ENCODE measurements around the gene PSMB9.
"Not testable (repeated sequence)": the region's sequence is repeated elsewhere in the genome, so short reads cannot be mapped to it uniquely, and the experiment has no call there.

PSMB9 gene

GRCh38 chr6:32853541-32854375 lies at the start of gene PSMB9, which contains the start of gene TAP1:
TSS of gene PSMB9 (plus strand) at chr6:32854192. CDS start at chr6:32854230, 38 bp downstream.
TSS of gene TAP1 (minus strand) at chr6:32853704. CDS start at chr6:32853636, 68 bp downstream.
- FAIRE-seq = no peak

DNA sequence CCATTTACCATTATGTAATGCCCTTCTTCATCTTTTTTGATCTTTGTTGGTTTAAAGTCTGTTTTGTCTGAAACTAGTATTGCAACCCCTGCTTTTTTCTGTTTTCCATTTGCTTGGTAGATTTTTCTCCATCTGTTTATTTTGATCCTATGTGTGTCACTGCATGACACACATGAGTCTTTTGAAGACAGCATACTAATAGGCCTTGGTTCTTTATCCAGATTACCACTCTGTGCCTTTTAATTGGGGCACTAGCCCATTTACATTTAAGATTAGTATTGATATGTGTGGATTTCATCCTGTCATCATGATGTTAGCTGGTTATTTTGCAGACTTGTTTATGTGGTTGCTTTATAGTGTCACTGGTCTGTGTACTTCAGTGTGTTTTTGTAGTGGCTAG lies 48.6 kb upstream of the PSMB9 start:
- not testable (repeated sequence) for FAIRE-seq

GRCh38 chr6:32807020-32807580 lies 46.9 kb upstream of the PSMB9 start:
- no peak for FAIRE-seq

- no peak for FAIRE-seq
Observed at GRCh38 chr6:32809171-32809570, 44.8 kb upstream of the PSMB9 start.

GRCh38 chr6:32814145-32814544 lies 39.8 kb upstream of the PSMB9 start:
- FAIRE-seq = no peak

DNA sequence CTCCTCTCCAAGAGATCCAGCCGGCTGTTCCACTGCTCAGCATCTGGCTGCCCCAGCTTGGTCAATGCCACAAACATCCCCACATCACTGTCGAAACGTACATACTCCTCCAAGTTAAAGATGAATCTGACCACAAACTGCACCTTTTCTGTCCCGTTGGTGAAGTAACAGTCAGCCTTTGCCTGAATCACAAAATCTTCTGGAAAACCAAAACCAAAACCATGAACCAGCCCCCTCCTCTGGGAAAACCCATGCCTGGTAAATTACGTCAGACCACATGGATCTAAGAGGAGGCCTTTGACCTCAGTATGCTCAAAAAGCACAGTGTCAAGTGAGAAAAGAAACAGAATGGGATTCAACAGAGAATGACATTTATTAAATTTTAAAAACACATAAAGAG lies 38.9 kb upstream of the PSMB9 start:
- no peak for FAIRE-seq

GRCh38 chr6:32815996-32816395 lies 38.0 kb upstream of the PSMB9 start:
- FAIRE-seq = no peak

DNA sequence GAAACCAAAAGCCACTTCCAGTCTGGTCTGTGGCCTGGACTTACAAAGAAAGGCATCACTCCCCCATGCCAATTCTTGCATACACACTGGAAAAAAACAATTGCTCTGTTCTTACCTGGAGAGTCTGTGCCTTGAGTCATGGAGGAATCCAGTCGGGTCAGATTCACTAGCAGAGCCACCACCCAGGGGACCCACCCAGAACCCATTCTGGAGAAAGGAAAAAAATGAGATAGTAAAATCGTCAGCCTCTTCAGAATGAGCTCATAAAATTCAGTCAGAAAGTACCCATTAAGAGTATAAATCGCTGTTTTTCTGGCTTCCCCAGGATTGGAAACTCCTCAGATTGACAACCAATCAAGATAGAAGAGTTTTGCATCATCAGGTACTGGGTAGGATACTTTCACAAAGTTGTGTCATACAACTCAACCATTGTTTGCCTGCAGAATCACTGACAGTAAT lies 37.2 kb upstream of the PSMB9 start, which contains the start of gene HLA-DOB:
TSS of gene HLA-DOB (minus strand) at position 257 of the 459 bp plus-strand sequence. CDS start at position 206, 51 bp downstream.
- no peak for FAIRE-seq

GRCh38 chr6:32818867-32819266 lies 35.1 kb upstream of the PSMB9 start:
- FAIRE-seq = no peak

- no peak for FAIRE-seq
Observed at GRCh38 chr6:32819729-32820128, 34.3 kb upstream of the PSMB9 start.

DNA sequence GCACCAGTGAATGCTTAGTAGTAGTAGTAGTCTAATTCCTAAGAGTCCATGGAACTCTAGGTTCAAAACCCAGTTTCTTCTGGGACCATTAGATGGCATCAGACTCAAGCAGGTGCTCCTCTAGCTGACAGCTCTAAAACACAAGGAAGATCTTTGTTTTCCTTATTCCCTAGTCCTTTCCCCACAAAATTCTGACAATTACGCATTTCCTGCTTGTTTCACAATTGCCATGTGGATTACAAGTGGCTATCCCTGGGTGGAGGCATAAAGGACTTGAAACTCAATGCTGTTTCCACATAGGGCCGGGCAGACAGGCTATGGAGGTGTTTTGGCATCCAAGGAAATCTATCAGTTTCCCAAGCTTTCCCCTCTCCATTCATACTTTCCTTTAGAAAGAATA lies 28.0 kb upstream of the PSMB9 start:
- no peak for FAIRE-seq

DNA sequence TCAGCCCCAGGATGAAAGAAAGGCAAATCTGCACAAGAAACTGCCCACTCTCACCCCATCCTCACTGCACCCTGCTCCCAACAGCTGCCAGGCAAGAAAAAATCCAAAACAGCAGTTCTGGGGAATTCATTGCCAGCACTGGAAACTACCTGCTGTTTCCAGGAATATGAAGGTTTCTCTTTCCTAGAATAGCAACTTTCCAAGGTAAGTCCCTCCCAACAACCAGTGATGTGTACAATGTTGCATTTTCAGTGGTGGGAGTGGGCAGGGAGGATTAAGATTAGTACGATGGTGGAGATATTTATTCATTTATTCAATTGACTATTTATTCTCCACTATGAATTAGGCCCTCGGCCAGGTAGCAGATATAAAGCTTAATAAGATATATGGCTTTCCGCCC lies 27.0 kb upstream of the PSMB9 start:
- FAIRE-seq = no peak

- FAIRE-seq = no peak
Observed at GRCh38 chr6:32829495-32829894, 24.5 kb upstream of the PSMB9 start.

DNA sequence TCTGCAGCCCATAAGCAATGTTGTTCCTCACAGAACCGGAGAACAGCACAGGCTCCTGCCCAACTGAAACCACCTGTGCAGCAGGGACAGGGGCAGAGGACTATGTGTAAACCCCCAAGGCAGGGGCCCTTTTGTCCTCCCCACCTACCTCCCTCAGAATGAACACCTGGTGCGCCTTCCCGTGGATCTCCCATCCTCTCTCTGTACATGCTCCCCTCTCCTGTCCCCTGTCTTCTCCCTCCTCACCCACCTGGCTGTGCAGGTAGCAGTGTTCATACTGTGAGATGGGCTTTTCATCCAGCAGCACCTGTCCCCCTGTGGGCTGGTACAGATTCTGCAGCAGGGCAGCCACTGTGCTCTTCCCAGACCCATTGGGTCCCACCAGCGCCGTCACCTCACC lies 24.0 kb upstream of the PSMB9 start:
- no peak for FAIRE-seq

GRCh38 chr6:32830936-32831335 lies 23.1 kb upstream of the PSMB9 start:
- no peak for FAIRE-seq

- no peak for FAIRE-seq
Observed at GRCh38 chr6:32832535-32832934, 21.5 kb upstream of the PSMB9 start.

DNA sequence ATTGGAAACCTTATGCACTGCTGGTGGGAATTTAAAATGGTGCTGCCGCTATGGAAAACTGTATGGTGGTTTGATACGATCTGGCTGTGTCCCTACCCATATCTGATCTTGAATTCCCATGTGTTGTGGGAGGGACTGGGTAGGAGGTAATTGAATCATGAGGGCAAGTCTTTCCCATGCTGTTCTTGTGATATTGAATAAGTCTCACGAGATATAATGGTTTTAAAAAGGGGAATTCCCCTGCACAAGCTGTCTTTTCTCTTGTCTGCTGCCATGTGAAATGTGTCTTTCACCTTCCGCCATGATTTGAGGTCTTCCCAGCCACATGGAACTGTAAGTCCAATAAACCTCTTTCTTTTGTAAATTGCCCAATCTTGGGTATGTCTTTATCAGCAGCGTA lies 20.3 kb upstream of the PSMB9 start:
- FAIRE-seq = no peak

DNA sequence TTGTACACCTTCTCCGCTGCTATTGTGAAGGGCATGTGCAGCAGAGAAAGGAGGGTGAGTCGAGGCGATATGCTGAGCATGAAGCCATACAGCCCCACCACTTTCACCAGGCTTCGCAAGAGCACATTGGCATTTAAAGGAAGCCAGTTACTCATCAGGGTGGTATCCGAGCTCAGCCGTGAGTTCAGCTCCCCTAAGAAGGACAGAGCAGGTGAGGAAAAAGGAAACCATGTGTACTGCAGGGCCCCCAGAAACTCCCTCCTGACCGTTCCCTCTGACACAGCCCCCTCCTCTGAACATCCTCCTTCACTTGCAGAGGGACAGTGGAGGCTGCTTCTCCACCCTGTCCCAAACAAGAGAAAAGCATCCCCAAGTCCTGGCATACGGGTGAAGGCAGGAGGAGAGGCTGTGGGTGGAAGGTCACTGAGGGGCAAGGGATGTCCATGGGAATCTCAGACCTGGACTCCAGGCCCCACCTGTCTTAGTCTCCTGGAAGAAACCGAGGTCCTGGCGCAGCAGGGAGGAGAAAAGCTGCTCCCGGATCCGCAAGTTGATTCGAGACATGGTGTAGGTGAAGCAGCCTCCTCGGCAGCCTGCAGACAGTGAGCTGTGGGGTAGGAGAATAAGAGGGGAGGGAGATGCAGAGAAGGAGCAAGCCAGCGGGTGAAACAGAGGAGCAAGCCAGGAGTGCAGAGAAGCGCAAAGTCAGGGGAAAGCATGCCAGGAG lies 18.7 kb upstream of the PSMB9 start:
- no peak for FAIRE-seq

GRCh38 chr6:32836873-32837272 lies 17.1 kb upstream of the PSMB9 start:
- FAIRE-seq = no peak

- no peak for FAIRE-seq
Observed at GRCh38 chr6:32837651-32838113, 16.3 kb upstream of the PSMB9 start.

GRCh38 chr6:32838114-32838958 lies 15.7 kb upstream of the PSMB9 start, which contains the start of gene TAP2:
TSS of gene TAP2 (minus strand) at chr6:32838739. CDS start at chr6:32838233, 506 bp downstream.
- FAIRE-seq = no peak

DNA sequence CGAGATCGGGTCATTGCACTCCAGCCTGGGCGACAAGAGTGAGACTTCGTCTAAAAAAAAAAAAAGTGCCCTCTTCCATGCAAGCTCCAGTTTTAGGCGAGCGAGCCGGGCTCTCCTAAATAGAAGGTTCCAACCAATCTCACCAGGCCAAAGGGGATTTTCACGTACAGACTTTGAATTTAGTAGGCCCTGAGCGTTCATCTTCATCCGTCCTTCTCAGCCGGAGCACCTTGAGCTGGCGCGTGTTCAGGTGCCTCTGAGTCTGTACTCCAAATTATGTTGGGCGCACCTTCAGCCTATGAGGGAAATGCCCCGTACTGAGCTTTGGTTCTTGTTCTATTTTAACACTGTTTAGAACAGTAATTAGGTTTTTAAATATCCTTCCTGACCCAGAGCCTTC lies 14.6 kb upstream of the PSMB9 start:
- no peak for FAIRE-seq
